Chondrocyte (in vitro differentiated cells): ENCODE results near the gene NAA35. TPM values are rescaled to one million over a fixed set of nuclear protein-coding genes. Genes with fewer than 3 reads are reported as not detected.
"Not testable (repeated sequence)": the region's sequence is repeated elsewhere in the genome, so short reads cannot be mapped to it uniquely, and the experiment has no call there.

ENCODE experiments used
- DNase-seq: peaks from one replicate; pipeline ENCODE4 v3.0.0; 2021; ENCODE audit warnings: mixed read lengths, low spot score
- H3K27ac Mint-ChIP-seq: one replicate; pipeline ENCODE4 v1.8.0; 2021; ENCODE audit warnings: mild to moderate bottlenecking, moderate library complexity, mixed read lengths; ENCODE audit not compliant: unreplicated experiment
- H3K27me3 Mint-ChIP-seq: 2 replicates; pipeline ENCODE4 v1.8.0; 2021; ENCODE audit warnings: low read depth, mixed read lengths
- H3K36me3 Mint-ChIP-seq: 2 replicates; pipeline ENCODE4 v1.8.0; 2021; ENCODE audit warnings: low read depth, mixed read lengths
- H3K4me1 Mint-ChIP-seq: 2 replicates; pipeline ENCODE4 v1.8.0; 2021; ENCODE audit warnings: low read depth, mild to moderate bottlenecking, mixed read lengths
- H3K4me3 Mint-ChIP-seq: one replicate; pipeline ENCODE4 v1.8.0; 2021; ENCODE audit warnings: mild to moderate bottlenecking, moderate library complexity, mixed read lengths; ENCODE audit not compliant: unreplicated experiment
- H3K9me3 Mint-ChIP-seq: 2 replicates; pipeline ENCODE4 v1.8.0; 2021; ENCODE audit warnings: low read depth, mixed read lengths
- CTCF ChIP-seq: fragments of 200-600 bp; sonication (generic); IDR thresholded peaks from 2 replicates; pipeline ENCODE4 v1.5.0; 2021; ENCODE audit warnings: antibody characterized with exemption, mild to moderate bottlenecking, moderate library complexity
- total RNA-seq: library from RNA; stranded (reverse); gene quantifications from 3 replicates; pipeline ENCODE4 v1.2.1, GENCODE V29; 2021

The NAA35 gene
- total RNA-seq, 1 donor from 2014 or later = 20.7 TPM

DNA sequence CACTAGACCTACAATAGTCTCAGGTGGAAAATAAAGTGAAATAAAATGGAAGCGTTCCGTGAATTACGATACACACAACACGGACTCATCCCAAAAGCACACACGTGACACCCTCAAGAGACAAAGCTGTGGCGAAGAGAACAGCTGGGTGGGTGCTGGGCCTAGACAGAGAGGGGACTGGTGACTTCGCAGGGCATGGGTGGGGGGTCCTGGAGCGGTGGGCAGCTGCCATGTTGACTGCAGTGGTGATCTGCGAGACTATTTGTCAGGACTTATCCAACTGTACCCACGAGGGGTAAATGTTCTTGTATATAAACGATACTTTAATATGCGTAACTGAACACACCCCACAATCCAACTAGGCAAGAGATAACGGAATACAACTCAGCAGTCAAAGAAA is 106.4 kb downstream of the NAA35 start:
- H3K27ac Mint-ChIP-seq = no peak overlapping the region
- no peak overlapping the region for H3K4me3 Mint-ChIP-seq
- no peaks in the 10 kb centered on the region for H3K9me3 Mint-ChIP-seq

DNA sequence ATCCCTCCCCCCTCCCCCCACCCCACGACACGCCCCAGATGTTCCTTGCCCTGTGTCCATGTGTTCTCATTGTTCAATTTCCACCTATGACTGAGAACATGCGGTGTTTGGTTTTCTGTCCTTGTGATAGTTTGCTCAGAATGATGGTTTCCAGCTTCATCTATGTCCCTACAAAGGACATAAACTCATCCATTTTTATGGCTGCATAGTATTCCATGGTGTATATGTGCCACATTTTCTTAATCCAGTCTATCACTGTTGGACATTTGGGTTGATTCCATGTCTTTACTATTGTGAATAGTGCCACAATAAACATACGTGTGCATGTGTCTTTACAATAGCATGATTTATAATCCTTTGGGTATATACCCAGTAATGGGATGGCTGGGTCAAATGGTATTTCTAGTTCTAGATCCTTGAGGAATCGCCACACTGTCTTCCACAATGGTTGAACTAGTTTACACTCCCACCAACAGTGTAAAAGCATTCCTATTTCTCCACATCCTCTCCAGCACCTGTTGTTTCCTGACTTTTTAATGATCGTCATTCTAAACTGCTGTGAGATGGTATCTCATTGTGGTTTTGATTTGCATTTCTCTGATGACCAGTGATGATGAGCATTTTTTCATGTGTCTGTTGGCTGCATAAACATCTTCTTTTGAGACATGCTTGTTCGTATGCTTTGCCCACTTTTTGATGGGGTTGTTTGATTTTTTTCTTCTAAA is 107.2 kb downstream of the NAA35 start:
- peaks cover 10% of the 10 kb centered on the region for H3K36me3 Mint-ChIP-seq
- not testable (repeated sequence) for H3K9me3 Mint-ChIP-seq, DNase-seq, H3K27me3 Mint-ChIP-seq, H3K4me3 Mint-ChIP-seq, H3K4me1 Mint-ChIP-seq, H3K27ac Mint-ChIP-seq

More for the DNA sequence above, 106.4 kb downstream of the NAA35 start:
- no peak for DNase-seq
- H3K27me3 Mint-ChIP-seq = no peaks in the 10 kb centered on the region
- peaks cover 10% of the 10 kb centered on the region for H3K36me3 Mint-ChIP-seq
- H3K4me1 Mint-ChIP-seq = peaks cover 3% of the 10 kb centered on the region
- TF ChIP-seq CTCF = no peak

GRCh38 chr9:86052556-86053468 is 111.9 kb downstream of the NAA35 start:
- DNase-seq = no peak
- H3K4me1 Mint-ChIP-seq = peaks cover 7% of the 10 kb centered on the region
- H3K27ac Mint-ChIP-seq = no peak overlapping the region
- H3K4me3 Mint-ChIP-seq = no peak overlapping the region
- peaks cover 4% of the 10 kb centered on the region for H3K36me3 Mint-ChIP-seq
- no peaks in the 10 kb centered on the region for H3K27me3 Mint-ChIP-seq
- H3K9me3 Mint-ChIP-seq = no peaks in the 10 kb centered on the region
- TF ChIP-seq CTCF = no peak

DNA sequence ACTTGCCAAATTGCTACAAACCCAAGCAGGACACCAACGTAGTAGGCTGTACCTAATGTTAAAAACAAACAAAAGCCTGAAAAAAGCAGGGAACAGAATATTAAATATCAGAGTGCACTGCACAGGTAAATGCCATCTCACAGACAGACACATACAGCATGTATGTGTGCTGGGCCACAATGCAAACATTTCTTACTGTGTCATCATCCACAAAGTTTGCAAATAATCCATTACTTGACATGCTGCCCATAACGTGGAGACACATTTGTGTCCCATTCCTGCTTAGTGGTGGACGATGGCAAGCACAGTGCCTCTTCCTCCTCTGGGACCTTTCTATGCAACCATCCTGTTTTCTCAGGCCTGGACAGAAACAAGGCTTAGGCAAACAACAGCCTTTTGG is 113.7 kb downstream of the NAA35 start:
- Mint-ChIP-seq H3K4me3 (no peak overlapping the region), H3K9me3 (no peaks in the 10 kb centered on the region), H3K36me3 (peaks cover 1% of the 10 kb centered on the region), H3K27me3 (no peaks in the 10 kb centered on the region), H3K4me1 (peaks cover 7% of the 10 kb centered on the region), H3K27ac (no peak overlapping the region)
- TF ChIP-seq CTCF = no peak
- DNase-seq = no peak

DNA sequence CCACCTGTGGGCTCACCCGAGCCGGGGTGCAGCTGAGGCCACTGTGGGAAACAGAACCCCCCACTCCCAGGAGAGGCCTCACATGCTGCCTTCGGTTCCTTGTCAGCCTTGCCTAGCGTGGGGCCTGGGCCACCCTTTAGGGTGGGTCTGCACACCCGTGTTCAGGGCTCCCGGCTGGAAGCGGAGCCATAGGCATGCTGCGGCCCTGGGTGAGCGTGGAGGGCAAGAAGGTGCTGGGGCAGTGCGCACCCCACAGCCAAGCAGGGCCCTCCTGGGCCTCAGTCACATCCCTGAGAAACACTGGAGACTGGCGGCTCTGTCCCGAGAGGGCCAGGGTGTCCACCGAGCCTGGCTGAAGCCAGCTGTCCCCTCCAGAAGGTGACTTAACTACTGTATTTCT is 116.5 kb downstream of the NAA35 start:
- no peaks in the 10 kb centered on the region for H3K27me3 Mint-ChIP-seq
- H3K9me3 Mint-ChIP-seq = no peaks in the 10 kb centered on the region
- H3K27ac Mint-ChIP-seq = no peak overlapping the region
- H3K4me3 Mint-ChIP-seq = no peak overlapping the region
- peaks cover 7% of the 10 kb centered on the region for H3K4me1 Mint-ChIP-seq
- TF ChIP-seq CTCF = no peak
- H3K36me3 Mint-ChIP-seq = no peaks in the 10 kb centered on the region
- no peak for DNase-seq
